Endothelial cell of umbilical vein (primary cell): ENCODE results near the gene MPP3. TPM values are rescaled to one million over a fixed set of nuclear protein-coding genes. Genes with fewer than 3 reads are reported as not detected.

ENCODE experiments used
- BruUV-seq: library from RNA; stranded (reverse); fragments of 400-500 nt; replicated peaks from 2 replicates; lab custom pipeline; 2021; lab: Mats Ljungman, UMichigan
- CTCF ChIA-PET: fragments of 300-600, 350-600 bp; sonication (Branson Sonifier 250); formaldehyde crosslinking; loops from one replicate; lab custom pipeline; 2021; ENCODE audit warnings: antibody characterized with exemption, inconsistent platforms; lab: Charles Lee
- POLR2A ChIA-PET: fragments of 300-600, 350-600 bp; sonication (Branson Sonifier 250); formaldehyde crosslinking; loops from one replicate; lab custom pipeline; 2021; ENCODE audit warnings: antibody characterized with exemption, inconsistent platforms; lab: Charles Lee
- DNase-seq: peaks from one replicate; pipeline ENCODE4 v3.0.0-alpha.2; 2011; ENCODE audit warnings: low read depth, low spot score
- FAIRE-seq: peaks from 2 replicates; lab custom pipeline; 2011; peaks lifted over from hg19 to GRCh38; lab: Jason Lieb, UNC
- H2AFZ ChIP-seq: 2 replicates; pipeline ENCODE4 v1.6.0; 2012; ENCODE audit warnings: low read depth, low read length, control low read depth, inconsistent platforms
- H3K27ac ChIP-seq: 2 replicates; pipeline ENCODE4 v1.5.1; 2011; ENCODE audit warnings: low read depth, mild to moderate bottlenecking, control low read depth, low read length, moderate library complexity; ENCODE audit not compliant: insufficient read depth
- H3K27me3 ChIP-seq, 2 experiments: 2 replicates each; pipeline versions ENCODE4 v1.6.0 to v1.6.1; 2011; ENCODE audit warnings: low read length in 2 of 2, mixed read lengths in 1 of 2; ENCODE audit not compliant: control insufficient read depth in 2 of 2, insufficient read depth in 2 of 2
- H3K36me3 ChIP-seq, 2 experiments: 2 replicates in 1 of 2; 3 replicates in 1 of 2; pipeline ENCODE4 v1.5.1; 2011; ENCODE audit warnings: low read length in 2 of 2, mild to moderate bottlenecking in 1 of 2, moderate library complexity in 1 of 2; ENCODE audit not compliant: control insufficient read depth in 2 of 2, insufficient read depth in 2 of 2; ENCODE audit errors: extremely low read depth in 1 of 2
- H3K4me1 ChIP-seq: 3 replicates; pipeline ENCODE4 v1.5.1; 2011; ENCODE audit warnings: mild to moderate bottlenecking, low read length; ENCODE audit not compliant: control insufficient read depth, insufficient read depth; ENCODE audit errors: extremely low read depth
- H3K4me2 ChIP-seq: 2 replicates; pipeline ENCODE4 v1.6.1; 2011; ENCODE audit warnings: low read length, control low read depth, mixed read lengths; ENCODE audit not compliant: insufficient read depth
- H3K4me3 ChIP-seq, 3 experiments: fragments of 200-600 bp in 1 of 3; sonication (generic), shearing (Covaris generic) in 1 of 3; replicated peaks in 1 of 3; 2 replicates each; pipeline ENCODE4 v1.5.1; 2011 to 2016; ENCODE audit warnings: control low read depth in 3 of 3, low read length in 3 of 3, mild to moderate bottlenecking in 2 of 3, inconsistent platforms in 1 of 3, low read depth in 1 of 3, moderate library complexity in 1 of 3; ENCODE audit not compliant: insufficient read depth in 1 of 3
- H3K79me2 ChIP-seq: 2 replicates; pipeline ENCODE4 v1.6.0; 2012; ENCODE audit warnings: low read length, inconsistent platforms; ENCODE audit not compliant: control insufficient read depth, insufficient read depth
- H3K9ac ChIP-seq: replicated peaks from 2 replicates; pipeline ENCODE3; 2011; ENCODE audit warnings: low read length, control low read depth; ENCODE audit not compliant: insufficient read depth; ENCODE audit errors: extremely low read depth
- H3K9me1 ChIP-seq: replicated peaks from 3 replicates; pipeline ENCODE4 v1.6.0; 2011; ENCODE audit warnings: mild to moderate bottlenecking, low read length; ENCODE audit not compliant: control insufficient read depth, insufficient read depth; ENCODE audit errors: extremely low read depth
- H3K9me3 ChIP-seq: replicated peaks from 2 replicates; pipeline ENCODE4 v1.5.1; 2012; ENCODE audit warnings: low read length, inconsistent platforms; ENCODE audit not compliant: control insufficient read depth, insufficient read depth
- H4K20me1 ChIP-seq: replicated peaks from 2 replicates; pipeline ENCODE3; 2011; ENCODE audit warnings: mild to moderate bottlenecking, low read length; ENCODE audit not compliant: control insufficient read depth, insufficient read depth; ENCODE audit errors: extremely low read depth
- CTCF ChIP-seq, 2 donors: IDR thresholded peaks; 1 replicate in 1 of 2; 2 replicates in 1 of 2; pipeline ENCODE4 v1.5.1; 2011; ENCODE audit warnings: low read length in 2 of 2, mild to moderate bottlenecking in 2 of 2, moderate library complexity in 2 of 2, control low read depth in 1 of 2, inconsistent platforms in 1 of 2, low read depth in 1 of 2; ENCODE audit not compliant: insufficient read depth in 1 of 2; ENCODE audit errors: extremely low read depth in 1 of 2
- FOS ChIP-seq: IDR thresholded peaks from 2 replicates; pipeline ENCODE4 v1.6.1; 2011; ENCODE audit warnings: mild to moderate bottlenecking, low read length, moderate library complexity, borderline replicate concordance; ENCODE audit not compliant: insufficient read depth
- JUN ChIP-seq: IDR thresholded peaks from 2 replicates; pipeline ENCODE4 v1.6.1; 2011; ENCODE audit warnings: borderline replicate concordance, low read depth; ENCODE audit not compliant: insufficient read length, insufficient read depth
- MYC ChIP-seq: IDR thresholded peaks from one replicate; pipeline ENCODE4 v1.6.1; 2011; ENCODE audit warnings: mild to moderate bottlenecking, low read depth, low read length
- POLR2A ChIP-seq: IDR thresholded peaks from 2 replicates; pipeline ENCODE4 v1.6.1; 2012; ENCODE audit warnings: low read depth, mild to moderate bottlenecking, control low read depth, low read length
- POLR2AphosphoS5 ChIP-seq: IDR thresholded peaks from 2 replicates; pipeline ENCODE4 v1.6.1; 2012; ENCODE audit warnings: low read depth, mild to moderate bottlenecking, control low read depth, low read length, moderate library complexity; ENCODE audit not compliant: insufficient read depth
- dilution Hi-C: fragments of 300-500 bp; cut with MboI; formaldehyde crosslinking; loops from one replicate; pipeline ENCODE4 v1.15.0; 2019; ENCODE audit warnings: low sequenced_read_pairs; ENCODE audit not compliant: extremely low pct_ligation_motif_present
- intact Hi-C: fragments of 100-400 bp; cut with micrococcal nuclease; formaldehyde crosslinking; loops from one replicate; pipeline ENCODE4 v1.10.0; 2022
- polyA plus RNA-seq, 4 experiments: library from polyadenylated mRNA; depleted of rRNA in 3 of 4; stranded (reverse) in 3 of 4; unstranded in 1 of 4; fragments of >200 nt; gene quantifications; 2 replicates each; pipeline versions ENCODE4 v1.2.1 to v1.2.3, GENCODE V29; 2011 to 2012; ENCODE audit warnings: missing spikeins in 1 of 4
- total RNA-seq: library from RNA; stranded (reverse); gene quantifications from 2 replicates; pipeline ENCODE4 v1.2.3, GENCODE V29; 2021

Gene MPP3
- total and polyA plus RNA-seq, 2 donors (not counting 3 experiments of a cell fraction or from before 2014, with no cell fraction given): 6.1 to 11.3 TPM

- ChIA-PET CTCF (no interaction called here), POLR2A (no interaction called here)
- Histone ChIP-seq H3K9ac (no peak overlapping the region), H3K4me3 (no peak overlapping the region), H3K4me1 (peaks cover 22% of the 10 kb centered on the region), H3K9me1 (no peaks in the 10 kb centered on the region), H3K4me2 (peak overlapping the region; percentile 51), H3K36me3 (no peaks in the 10 kb centered on the region), H3K27ac (no peak overlapping the region), H3K79me2 (no peaks in the 10 kb centered on the region), H3K9me3 (no peaks in the 10 kb centered on the region), H4K20me1 (no peaks in the 10 kb centered on the region), H3K27me3 (peaks cover 0 to 3% of the 10 kb centered on the region in 2 experiments), H2AFZ (no peak overlapping the region)
- BruUV-seq: no TSS peak
- FAIRE-seq (no peak), DNase-seq (no peak)
- intact Hi-C loops: no loop called here
- dilution Hi-C loops: no loop called here
- TF ChIP-seq POLR2A: no peak
- TF ChIP-seq POLR2AphosphoS5: peak; percentile 38
- peak; percentile 62 for TF ChIP-seq FOS
- no peak for TF ChIP-seq MYC
- TF ChIP-seq JUN: no peak
- no peak for TF ChIP-seq CTCF (IDR thresholded peaks at IDR 0.05; ENCODE audit: extremely low read depth in 1 of 2, insufficient read depth in 1 of 2, low read depth in 1 of 2, low read length in 2 of 2)
These were observed 48.9 kb downstream of the MPP3 start for GRCh38 chr17:43784068-43784467.
